HCT116 (cell line): ENCODE results near the gene KATNAL2.

Experiments
- EZH2 ChIP-seq: fragments of 200-600 bp; sonication (generic); IDR thresholded peaks from 2 replicates; pipeline ENCODE4 v1.6.1; 2017; ENCODE audit warnings: antibody characterized with exemption, mixed run types
- POLR2A ChIP-seq: IDR thresholded peaks from 2 replicates; pipeline ENCODE4 v1.7.0; 2011; ENCODE audit warnings: borderline replicate concordance; ENCODE audit not compliant: insufficient read depth, insufficient read length; ENCODE audit errors: extremely low read depth
- ZBTB33 ChIP-seq: IDR thresholded peaks from 2 replicates; pipeline ENCODE4 v1.6.1; 2011; ENCODE audit warnings: mild to moderate bottlenecking, low read length, moderate library complexity; ENCODE audit not compliant: insufficient replicate concordance; ENCODE audit errors: extremely low read depth

GRCh38 chr18:47036927-47037578, 119.7 kb downstream of the KATNAL2 start:
- no peak for TF ChIP-seq POLR2A
- no peak for TF ChIP-seq EZH2
- TF ChIP-seq ZBTB33: no peak
